HEK293T (cell line): Measurements from ENCODE around the gene SLC6A5.

Source experiments
- CTCF ChIA-PET: fragments of 350-600 bp; formaldehyde crosslinking; extraction: SDS; loops from one replicate; lab custom pipeline; 2021; ENCODE audit warnings: antibody characterized with exemption, inconsistent platforms; lab: Yijun Ruan, JAX
- POLR2A ChIA-PET: fragments of 350-600 bp; formaldehyde crosslinking; extraction: SDS; loops from one replicate; lab custom pipeline; 2020; ENCODE audit warnings: antibody characterized with exemption, inconsistent platforms; lab: Yijun Ruan, JAX
- DNase-seq: peaks from one replicate; pipeline ENCODE4 v3.0.0; 2012; ENCODE audit warnings: mixed read lengths; ENCODE audit errors: extremely low spot score
- ARNT ChIP-seq: fragments of 450-650 bp; IDR thresholded peaks from 2 replicates; pipeline ENCODE4 v1.6.1; 2017; ENCODE audit warnings: mild to moderate bottlenecking
- BHLHE40 ChIP-seq: fragments of 450-650 bp; IDR thresholded peaks from 2 replicates; pipeline ENCODE4 v1.6.1; 2016; ENCODE audit warnings: mild to moderate bottlenecking, moderate library complexity, borderline replicate concordance
- CTBP1 ChIP-seq: fragments of 450-650 bp; IDR thresholded peaks from 2 replicates; pipeline ENCODE4 v1.6.1; 2016; ENCODE audit warnings: borderline replicate concordance
- ELF4 ChIP-seq: fragments of 450-650 bp; IDR thresholded peaks from 2 replicates; pipeline ENCODE4 v1.6.1; 2017; ENCODE audit warnings: antibody characterized with exemption
- FOXA1 ChIP-seq: fragments of 450-650 bp; IDR thresholded peaks from 2 replicates; pipeline ENCODE4 v1.6.1; 2016; ENCODE audit warnings: mild to moderate bottlenecking
- FOXK2 ChIP-seq: fragments of 450-650 bp; IDR thresholded peaks from 2 replicates; pipeline ENCODE4 v1.6.1; 2016; ENCODE audit warnings: mild to moderate bottlenecking
- FOXM1 ChIP-seq: fragments of 450-650 bp; IDR thresholded peaks from 2 replicates; pipeline ENCODE4 v1.6.1; 2017; ENCODE audit warnings: mild to moderate bottlenecking, borderline replicate concordance
- HDGF ChIP-seq: fragments of 450-650 bp; IDR thresholded peaks from 2 replicates; pipeline ENCODE4 v1.6.1; 2017; ENCODE audit warnings: antibody characterized with exemption, borderline replicate concordance
- L3MBTL2 ChIP-seq: fragments of 450-650 bp; conservative IDR thresholded peaks from 2 replicates; pipeline ENCODE4 v1.6.1; 2016; ENCODE audit warnings: mild to moderate bottlenecking
- LEF1 ChIP-seq: fragments of 450-650 bp; IDR thresholded peaks from 2 replicates; pipeline ENCODE4 v1.6.1; 2017; ENCODE audit warnings: mild to moderate bottlenecking, borderline replicate concordance
- NFRKB ChIP-seq: fragments of 450-650 bp; IDR thresholded peaks from 2 replicates; pipeline ENCODE4 v1.6.1; 2016; ENCODE audit warnings: mild to moderate bottlenecking, moderate library complexity
- SP1 ChIP-seq: fragments of 450-650 bp; IDR thresholded peaks from 2 replicates; pipeline ENCODE4 v1.6.1; 2017
- SUZ12 ChIP-seq: fragments of 450-650 bp; IDR thresholded peaks from 2 replicates; pipeline ENCODE4 v1.6.1; 2016; ENCODE audit warnings: mild to moderate bottlenecking
- TARDBP ChIP-seq: fragments of 450-650 bp; IDR thresholded peaks from 2 replicates; pipeline ENCODE4 v1.6.1; 2016
- ZNF384 ChIP-seq: fragments of 450-650 bp; IDR thresholded peaks from 2 replicates; pipeline ENCODE4 v1.6.1; 2016
- TF ChIP-seq, protein P1 (sequence below): fragments of 450-650 bp; IDR thresholded peaks from 2 replicates; pipeline ENCODE4 v1.6.1; 2016

Gene SLC6A5

GRCh38 chr11:20589796-20590195, 9.6 kb upstream of the SLC6A5 start:
- ChIA-PET CTCF (no interaction called here), POLR2A (no interaction called here)
- no peak for DNase-seq
- no peak for TF ChIP-seq FOXM1

GRCh38 chr11:20590381-20590780, 9.0 kb upstream of the SLC6A5 start:
- DNase-seq: no peak
- ChIA-PET POLR2A (no interaction called here), CTCF (no interaction called here)
- TF ChIP-seq NFRKB (no peak), SP1 (no peak), BHLHE40 (no peak), L3MBTL2 (no peak), CTBP1 (no peak), ELF4 (no peak), HDGF (no peak), ARNT (no peak), FOXK2 (no peak), ZNF384 (no peak)
- TF ChIP-seq, protein P1, sequence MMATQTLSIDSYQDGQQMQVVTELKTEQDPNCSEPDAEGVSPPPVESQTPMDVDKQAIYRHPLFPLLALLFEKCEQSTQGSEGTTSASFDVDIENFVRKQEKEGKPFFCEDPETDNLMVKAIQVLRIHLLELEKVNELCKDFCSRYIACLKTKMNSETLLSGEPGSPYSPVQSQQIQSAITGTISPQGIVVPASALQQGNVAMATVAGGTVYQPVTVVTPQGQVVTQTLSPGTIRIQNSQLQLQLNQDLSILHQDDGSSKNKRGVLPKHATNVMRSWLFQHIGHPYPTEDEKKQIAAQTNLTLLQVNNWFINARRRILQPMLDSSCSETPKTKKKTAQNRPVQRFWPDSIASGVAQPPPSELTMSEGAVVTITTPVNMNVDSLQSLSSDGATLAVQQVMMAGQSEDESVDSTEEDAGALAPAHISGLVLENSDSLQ: no peak

- no peak for DNase-seq
- TF ChIP-seq, protein P1: no peak
- TF ChIP-seq NFRKB: no peak
- TF ChIP-seq FOXM1: no peak
- no peak for TF ChIP-seq ZNF384
- no peak for TF ChIP-seq L3MBTL2
- TF ChIP-seq ELF4: no peak
- TF ChIP-seq SP1: no peak
- no peak for TF ChIP-seq FOXK2
- no peak for TF ChIP-seq LEF1
- TF ChIP-seq CTBP1: no peak
- no peak for TF ChIP-seq SUZ12
- TF ChIP-seq BHLHE40: no peak
- TF ChIP-seq ARNT: no peak
- no peak for TF ChIP-seq HDGF
- no peak for TF ChIP-seq TARDBP
- no peak for TF ChIP-seq FOXA1
- ChIA-PET CTCF (no interaction called here), POLR2A (no interaction called here)
These were observed 6.7 kb upstream of the SLC6A5 start for GRCh38 chr11:20592741-20593140.

- ChIA-PET CTCF (interaction anchor here (0.6 kb wide), 1 partner anchor 15 kb away, joined by 3 read pairs; no protein-coding TSS in a partner anchor), POLR2A (no interaction called here)
- TF ChIP-seq FOXK2: no peak
- TF ChIP-seq L3MBTL2: no peak
- no peak for TF ChIP-seq BHLHE40
- no peak for TF ChIP-seq NFRKB
- TF ChIP-seq ZNF384: no peak
- no peak for TF ChIP-seq CTBP1
- TF ChIP-seq HDGF: no peak
- TF ChIP-seq, protein P1: no peak
- no peak for TF ChIP-seq SP1
- TF ChIP-seq SUZ12: no peak
- TF ChIP-seq FOXA1: no peak
- no peak for TF ChIP-seq TARDBP
- TF ChIP-seq FOXM1: no peak
- no peak for TF ChIP-seq ELF4
- no peak for TF ChIP-seq ARNT
These were observed 4.9 kb upstream of the SLC6A5 start for GRCh38 chr11:20594274-20595061.

GRCh38 chr11:20595101-20595500, 4.3 kb upstream of the SLC6A5 start:
- ChIA-PET CTCF (no interaction called here), POLR2A (no interaction called here)
- no peak for TF ChIP-seq NFRKB
- TF ChIP-seq ARNT: no peak
- no peak for TF ChIP-seq LEF1
- no peak for TF ChIP-seq FOXK2
- no peak for TF ChIP-seq HDGF
- TF ChIP-seq SUZ12: no peak
- no peak for TF ChIP-seq BHLHE40
- TF ChIP-seq L3MBTL2: no peak
- TF ChIP-seq FOXA1: no peak
- no peak for TF ChIP-seq CTBP1
- TF ChIP-seq, protein P1: no peak
- no peak for TF ChIP-seq TARDBP
- TF ChIP-seq ZNF384: no peak
- no peak for DNase-seq

More at GRCh38 chr11:20594274-20595061, 4.9 kb upstream of the SLC6A5 start:
- DNase-seq: no peak
